GM23248 (cell line): ENCODE results near the gene LPAR1. TPM values are rescaled to one million over a fixed set of nuclear protein-coding genes. Genes with fewer than 3 reads are reported as not detected.

ENCODE experiments used
- DNase-seq: peaks from one replicate; pipeline ENCODE4 v3.0.0-alpha.2; 2015
- H2AFZ ChIP-seq: fragments of 200-600 bp; sonication (generic); 2 replicates; pipeline ENCODE4 v1.6.1; 2016; ENCODE audit warnings: antibody characterized with exemption
- H3F3A ChIP-seq: fragments of 200-600 bp; sonication (generic); 2 replicates; pipeline ENCODE4 v1.6.1; 2016; ENCODE audit warnings: mild to moderate bottlenecking, antibody characterized with exemption, mixed run types; ENCODE audit not compliant: insufficient read depth
- H3K27ac ChIP-seq: fragments of 200-600 bp; sonication (generic); 2 replicates; pipeline ENCODE4 v1.5.1; 2016; ENCODE audit warnings: mild to moderate bottlenecking
- H3K27me3 ChIP-seq: fragments of 200-600 bp; sonication (generic); replicated peaks from 2 replicates; pipeline ENCODE4 v1.6.1; 2016; ENCODE audit warnings: mild to moderate bottlenecking; ENCODE audit not compliant: insufficient read depth
- H3K36me3 ChIP-seq: fragments of 200-600 bp; sonication (generic); 2 replicates; pipeline ENCODE4 v1.6.1; 2016; ENCODE audit warnings: low read depth, mild to moderate bottlenecking
- H3K4me1 ChIP-seq: fragments of 200-600 bp; sonication (generic); 2 replicates; pipeline ENCODE4 v1.6.1; 2016; ENCODE audit warnings: mild to moderate bottlenecking; ENCODE audit not compliant: insufficient read depth
- H3K4me2 ChIP-seq: fragments of 200-600 bp; sonication (generic); one replicate; pipeline ENCODE4 v1.6.1; 2016; ENCODE audit warnings: mild to moderate bottlenecking; ENCODE audit not compliant: unreplicated experiment
- H3K4me3 ChIP-seq: fragments of 200-600 bp; sonication (generic); 2 replicates; pipeline ENCODE4 v1.5.1; 2016; ENCODE audit warnings: mild to moderate bottlenecking
- H3K79me2 ChIP-seq: fragments of 200-600 bp; sonication (generic); 2 replicates; pipeline ENCODE4 v1.6.1; 2016; ENCODE audit warnings: mild to moderate bottlenecking; ENCODE audit not compliant: insufficient read depth
- H3K9ac ChIP-seq: fragments of 200-600 bp; sonication (generic); 2 replicates; pipeline ENCODE4 v1.6.1; 2016; ENCODE audit warnings: mild to moderate bottlenecking
- H3K9me2 ChIP-seq: fragments of 200-600 bp; sonication (generic); 2 replicates; pipeline ENCODE4 v1.6.1; 2016; ENCODE audit warnings: mixed run types, mild to moderate bottlenecking, moderate library complexity; ENCODE audit not compliant: insufficient read depth
- H3K9me3 ChIP-seq: fragments of 200-600 bp; sonication (generic); one replicate; pipeline ENCODE4 v1.6.1; 2017; ENCODE audit warnings: low read depth
- H4K20me1 ChIP-seq: fragments of 200-600 bp; sonication (generic); 2 replicates; pipeline ENCODE4 v1.6.0; 2016; ENCODE audit not compliant: insufficient read depth
- EZH2 ChIP-seq: fragments of 200-600 bp; sonication (generic); IDR thresholded peaks from 2 replicates; pipeline ENCODE4 v1.6.1; 2018; ENCODE audit warnings: antibody characterized with exemption, mild to moderate bottlenecking; ENCODE audit not compliant: insufficient read depth, poor library complexity, severe bottlenecking
- EZH2phosphoT487 ChIP-seq: fragments of 200-600 bp; sonication (generic); IDR thresholded peaks from 2 replicates; pipeline ENCODE4 v1.6.1; 2018; ENCODE audit warnings: antibody characterized with exemption, moderate library complexity, mild to moderate bottlenecking, low read depth; ENCODE audit not compliant: insufficient read depth
- WGBS, 2 experiments: methylation state at CpG; one replicate each; pipeline ENCODE4 v1.1.6; 2015 to 2017; ENCODE audit warnings: low lambda C conversion rate in 2 of 2, low coverage in 1 of 2; ENCODE audit errors: missing lambda C conversion rate in 2 of 2; 5-methylcytosine and 5-hydroxymethylcytosine counted together
- in situ Hi-C: fragments of 300-500 bp; cut with MboI; formaldehyde crosslinking; loops from 2 replicates; pipeline ENCODE4 v1.15.0; 2020
- polyA plus RNA-seq: library from polyadenylated mRNA; unstranded; fragments of >200 nt; fragmentation: Nextera tagmentation; extraction: Ambion mirVana; gene quantifications from 2 replicates; pipeline ENCODE4 v1.2.1, GENCODE V29; 2016
- total RNA-seq: library from RNA; depleted of rRNA; stranded (reverse); fragments of >200 nt; shearing (Covaris generic); gene quantifications from 2 replicates; pipeline ENCODE4 v1.2.3, GENCODE V29; 2014

The LPAR1 gene
- total and polyA plus RNA-seq, 2 experiments from 2014 or later, result 40.1 to 90.8 TPM

DNA sequence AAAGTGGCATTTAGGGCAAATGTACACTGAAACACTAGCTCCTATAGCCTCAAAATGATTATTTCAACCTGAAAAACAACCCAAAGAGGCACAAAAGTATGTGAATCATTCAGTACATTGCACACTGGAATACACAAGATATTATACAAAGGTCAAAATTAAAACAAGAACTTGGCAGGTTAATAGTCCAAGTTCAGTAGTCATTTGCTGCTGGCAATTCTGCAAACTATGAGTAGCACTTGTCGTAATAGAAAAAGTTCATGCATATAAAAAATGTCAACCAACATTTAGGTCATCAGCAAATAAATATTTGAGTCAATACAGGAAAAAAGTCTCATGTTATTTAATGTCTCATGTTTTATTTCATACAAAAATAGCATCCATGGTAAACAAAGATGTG, 98.7 kb downstream of the LPAR1 start:
- no peaks in the 10 kb centered on the region for H4K20me1 ChIP-seq
- peaks cover 67% of the 10 kb centered on the region for H3F3A ChIP-seq
- in situ Hi-C loops, result no loop called here
- TF ChIP-seq EZH2phosphoT487 (no peak), EZH2 (no peak)
- peaks cover 21% of the 10 kb centered on the region; the same call in 1 of the 2 replicates for H3K36me3 ChIP-seq
- no peak overlapping the region for H3K4me3 ChIP-seq
- H3K27me3 ChIP-seq, result no peaks in the 10 kb centered on the region
- DNase-seq, result peak; percentile 59
- peak overlapping the region; percentile 9 for H3K4me2 ChIP-seq
- peaks cover 90% of the 10 kb centered on the region for H3K79me2 ChIP-seq
- H3K9me2 ChIP-seq, result no peaks in the 10 kb centered on the region
- H3K9ac ChIP-seq, result no peak overlapping the region
- no peaks in the 10 kb centered on the region for H3K9me3 ChIP-seq
- no peak overlapping the region for H2AFZ ChIP-seq
- 28 to 38% methylated on average over 1 of the region's 1 CpG for WGBS, 2 experiments
- H3K4me1 ChIP-seq, result peaks cover 72% of the 10 kb centered on the region
- peak overlapping the region; percentile 62 for H3K27ac ChIP-seq

DNA sequence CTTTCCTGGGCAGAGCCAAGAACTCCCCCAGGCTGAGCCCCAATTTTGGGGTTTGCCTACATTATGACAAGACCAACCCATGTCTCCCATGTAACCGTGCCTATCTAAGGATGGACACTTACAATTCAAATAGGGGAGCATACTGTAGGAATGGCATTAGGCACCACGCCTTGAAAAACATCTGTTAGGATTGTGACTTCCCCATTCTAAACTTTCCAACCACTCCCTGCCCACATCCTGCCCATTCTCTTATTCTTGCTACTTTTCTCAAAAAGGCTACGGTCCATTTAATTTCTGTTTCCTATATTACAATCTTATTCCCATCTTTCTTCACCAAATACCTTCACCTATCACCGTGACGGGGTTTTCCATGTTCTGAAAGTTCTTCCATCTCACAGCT, 99.2 kb downstream of the LPAR1 start:
- H3K27ac ChIP-seq, result peak overlapping the region; percentile 62
- WGBS, 2 experiments, result 90 to 93% methylated on average over 5 of the region's 5 CpGs

DNA sequence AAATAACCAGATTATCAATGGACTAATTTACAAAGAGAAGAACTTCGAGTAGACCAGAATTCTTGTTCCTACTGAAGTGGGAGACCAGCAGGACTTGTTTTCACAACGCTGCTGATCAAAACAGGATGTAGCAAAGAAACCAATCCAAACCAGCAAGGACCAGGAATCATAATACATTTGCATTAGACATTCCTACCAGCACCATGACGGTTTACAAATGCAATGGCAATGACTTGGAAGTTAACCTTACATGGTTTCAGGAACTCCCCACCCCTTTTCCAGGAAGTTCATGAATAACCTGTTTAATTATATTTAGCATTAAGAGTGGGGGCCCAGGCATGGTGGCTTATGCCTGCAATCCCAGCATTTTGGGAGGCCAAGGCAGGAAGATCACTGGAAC, 100.0 kb downstream of the LPAR1 start:
- H3K4me1 ChIP-seq, result peaks cover 82% of the 10 kb centered on the region
- DNase-seq, result no peak
- H3K79me2 ChIP-seq, result peaks cover 90% of the 10 kb centered on the region
- H3K9ac ChIP-seq, result no peak overlapping the region
- peaks cover 80% of the 10 kb centered on the region for H3F3A ChIP-seq
- H3K27me3 ChIP-seq, result no peaks in the 10 kb centered on the region
- no peak overlapping the region for H3K4me3 ChIP-seq
- H4K20me1 ChIP-seq, result no peaks in the 10 kb centered on the region
- no peaks in the 10 kb centered on the region for H3K9me3 ChIP-seq
- WGBS, 2 experiments, result 55 to 63% methylated on average over 3 of the region's 3 CpGs
- H3K36me3 ChIP-seq, result peaks cover 21% of the 10 kb centered on the region; the same call in 1 of the 2 replicates
- H3K4me2 ChIP-seq, result no peak overlapping the region
- H2AFZ ChIP-seq, result no peak overlapping the region
- no peak overlapping the region for H3K27ac ChIP-seq
- in situ Hi-C loops, result no loop called here
- TF ChIP-seq EZH2phosphoT487, result no peak
- no peak for TF ChIP-seq EZH2
- H3K9me2 ChIP-seq, result no peaks in the 10 kb centered on the region

More for the DNA sequence above, 99.2 kb downstream of the LPAR1 start:
- peaks cover 77% of the 10 kb centered on the region for H3K4me1 ChIP-seq
- no peak for DNase-seq
- in situ Hi-C loops, result no loop called here
- H3K9ac ChIP-seq, result no peak overlapping the region
- peaks cover 90% of the 10 kb centered on the region for H3K79me2 ChIP-seq
- no peak overlapping the region for H3K4me3 ChIP-seq
- H4K20me1 ChIP-seq, result no peaks in the 10 kb centered on the region
- no peak overlapping the region for H2AFZ ChIP-seq
- no peaks in the 10 kb centered on the region for H3K27me3 ChIP-seq
- TF ChIP-seq EZH2 (no peak), EZH2phosphoT487 (no peak)
- H3F3A ChIP-seq, result peaks cover 71% of the 10 kb centered on the region
- peaks cover 21% of the 10 kb centered on the region; the same call in 1 of the 2 replicates for H3K36me3 ChIP-seq
- H3K4me2 ChIP-seq, result no peak overlapping the region
- no peaks in the 10 kb centered on the region for H3K9me2 ChIP-seq
- H3K9me3 ChIP-seq, result no peaks in the 10 kb centered on the region

DNA sequence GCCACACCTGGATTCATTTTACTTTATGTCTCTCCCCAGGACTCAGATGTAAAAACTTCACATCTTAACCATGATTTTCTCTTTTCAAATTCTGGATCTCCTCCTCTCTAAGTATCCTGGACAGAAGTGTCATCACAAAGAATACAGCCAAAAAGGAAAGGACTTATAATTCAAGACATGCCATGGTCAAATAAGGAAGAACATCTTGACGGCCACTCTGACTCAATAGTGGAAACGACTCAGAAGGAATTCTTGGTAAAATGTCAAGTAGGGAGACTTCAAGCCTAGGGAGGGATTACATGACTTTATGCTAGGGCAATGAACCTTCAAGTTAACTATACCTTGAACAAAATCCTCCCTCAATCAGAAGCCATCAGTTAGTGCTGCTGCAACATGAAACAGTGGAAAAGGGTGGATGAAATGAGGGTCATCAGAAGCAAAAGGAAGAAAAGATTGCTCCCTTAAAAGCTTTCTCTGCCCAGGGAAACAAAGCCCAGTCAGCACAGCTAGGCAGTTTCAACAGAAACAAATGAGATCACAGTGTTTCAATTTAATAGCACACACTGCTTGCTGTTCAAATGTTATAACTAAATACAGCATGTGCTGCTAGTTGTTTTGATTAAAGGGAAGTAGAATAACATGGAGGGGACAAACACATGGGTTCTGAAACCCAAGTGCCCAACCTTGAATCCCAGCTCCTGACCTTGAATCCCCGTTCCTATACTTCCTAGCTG, 101.4 kb downstream of the LPAR1 start:
- Histone ChIP-seq H3K27me3 (no peaks in the 10 kb centered on the region), H3K4me2 (peak overlapping the region; percentile 75), H3K4me1 (peaks cover 82% of the 10 kb centered on the region), H3K9me2 (no peaks in the 10 kb centered on the region), H3K9ac (peak overlapping the region; percentile 43), H3K79me2 (peaks cover 94% of the 10 kb centered on the region), H3K9me3 (no peaks in the 10 kb centered on the region), H2AFZ (no peak overlapping the region), H3K36me3 (peaks cover 20% of the 10 kb centered on the region; the same call in 1 of the 2 replicates), H4K20me1 (no peaks in the 10 kb centered on the region), H3K27ac (peak overlapping the region; percentile 82), H3F3A (peaks cover 84% of the 10 kb centered on the region), H3K4me3 (peak overlapping the region; percentile 37)
- peak; percentile 96 for DNase-seq
- in situ Hi-C loops, result no loop called here
- TF ChIP-seq EZH2 (no peak), EZH2phosphoT487 (no peak)
- 4 to 8% methylated on average over 3 of the region's 3 CpGs for WGBS, 2 experiments
